ENCODE measurements around the gene TANC2. TPM values are rescaled to one million over a fixed set of nuclear protein-coding genes. Genes with fewer than 3 reads are reported as not detected.

TANC2 gene
- total RNA-seq, 1 experiment from 2014 or later: 53.2 TPM

GRCh38 chr17:62923258-62924150 is 42.5 kb upstream of the TANC2 start (continued):
- TF ChIP-seq ZBTB33 (IDR thresholded peaks at IDR 0.05; ENCODE audit: extremely low read depth, insufficient replicate concordance, low read length): no peak
- TF ChIP-seq JUND (IDR thresholded peaks at IDR 0.05): no peak
- TF ChIP-seq TCF7L2 (IDR thresholded peaks at IDR 0.05; ENCODE audit: borderline replicate concordance, extremely low read depth, insufficient read depth, insufficient read length): no peak

GRCh38 chr17:62925267-62925836 is 40.7 kb upstream of the TANC2 start:
- BruUV-seq (replicated peaks): no TSS peak
- no peak overlapping the region for H3K4me3 ChIP-seq (replicated peaks in 1 of 2; ENCODE audit: low read depth in 1 of 2, low read length in 2 of 2)
- no peaks in the 10 kb centered on the region for H3K36me3 ChIP-seq (ENCODE audit: control insufficient read depth in 1 of 2, insufficient read depth in 2 of 2, low read length in 2 of 2)
- H2AFZ ChIP-seq (ENCODE audit: low read depth, low read length, poor library complexity, severe bottlenecking): no peak overlapping the region
- ChIA-PET RAD21 (ENCODE audit: low non-redundant PET in 1 of 2, low total read pairs in 2 of 2, uncharacterized antibody in 2 of 2, unreplicated experiment in 2 of 2) (no interaction called here), CTCF (no interaction called here), POLR2A (interaction anchor here (1.4 kb wide), 1 partner anchor 10 kb away, joined by 3 read pairs; no protein-coding TSS in a partner anchor)
- no peaks in the 10 kb centered on the region for H3K27me3 ChIP-seq (ENCODE audit: insufficient read depth, low read length)
- H3K79me2 ChIP-seq (ENCODE audit: insufficient read depth, low read length): no peaks in the 10 kb centered on the region
- no peak overlapping the region for H3K27ac ChIP-seq (ENCODE audit: low read depth, low read length)
- no peak overlapping the region for H3K4me2 ChIP-seq (ENCODE audit: low read length)
- H3K9me3 ChIP-seq (ENCODE audit: control insufficient read depth in 1 of 2, insufficient read depth in 1 of 2, low read depth in 1 of 2, low read length in 2 of 2): no peaks in the 10 kb centered on the region
- ATAC-seq (no peak), DNase-seq (ENCODE audit: low read depth, low spot score) (no peak)
- H3K9me2 ChIP-seq (ENCODE audit: insufficient read depth): no peaks in the 10 kb centered on the region
- intact Hi-C loops (cut with micrococcal nuclease): no loop called here
- no peak overlapping the region for H3K9ac ChIP-seq (ENCODE audit: low read length)
- H4K20me1 ChIP-seq (ENCODE audit: insufficient read depth): no peaks in the 10 kb centered on the region
- no peaks in the 10 kb centered on the region for H3K4me1 ChIP-seq (ENCODE audit: control insufficient read depth in 1 of 2, insufficient read depth in 2 of 2, low read length in 2 of 2)
- TF ChIP-seq CEBPB (IDR thresholded peaks at IDR 0.05; ENCODE audit: low read depth): no peak
- TF ChIP-seq RAD21 (IDR thresholded peaks at IDR 0.05; ENCODE audit: low read depth): no peak
- no peak for TF ChIP-seq SP1 (IDR thresholded peaks at IDR 0.05; ENCODE audit: low read depth)
- TF ChIP-seq EZH2phosphoT487 (IDR thresholded peaks at IDR 0.05; ENCODE audit: borderline replicate concordance): no peak
- no peak for TF ChIP-seq JUND (IDR thresholded peaks at IDR 0.05)
- TF ChIP-seq POLR2AphosphoS5 (IDR thresholded peaks at IDR 0.05; ENCODE audit: low read depth, low read length): no peak
- no peak for TF ChIP-seq TCF7L2 (IDR thresholded peaks at IDR 0.05; ENCODE audit: borderline replicate concordance, extremely low read depth, insufficient read depth, insufficient read length)
- TF ChIP-seq ATF3 (IDR thresholded peaks at IDR 0.05): no peak
- no peak for TF ChIP-seq CBX3 (IDR thresholded peaks at IDR 0.05; ENCODE audit: low read depth)
- no peak for TF ChIP-seq ZBTB33 (IDR thresholded peaks at IDR 0.05; ENCODE audit: extremely low read depth, insufficient replicate concordance, low read length)
- no peak for TF ChIP-seq CTCF (IDR thresholded peaks at IDR 0.05 in 2 of 3, conservative IDR thresholded peaks at IDR 0.05 in 1 of 3; ENCODE audit: borderline replicate concordance in 1 of 3, insufficient read depth in 1 of 3, low read depth in 2 of 3, low read length in 2 of 3)
- no peak for TF ChIP-seq MAX (IDR thresholded peaks at IDR 0.05)
- no peak for TF ChIP-seq POLR2A (IDR thresholded peaks at IDR 0.05; ENCODE audit: borderline replicate concordance, extremely low read depth, insufficient read depth, insufficient read length)
- TF ChIP-seq ZFX (IDR thresholded peaks at IDR 0.05): no peak
- TF ChIP-seq FOSL1 (IDR thresholded peaks at IDR 0.05; ENCODE audit: low read depth): no peak
- TF ChIP-seq ELF1 (IDR thresholded peaks at IDR 0.05; ENCODE audit: borderline replicate concordance, low read depth): no peak
- TF ChIP-seq EGR1 (IDR thresholded peaks at IDR 0.05; ENCODE audit: low read depth): no peak

Data from HCT116 (cell line).